ENCODE measurements around the gene OR2G2.

DNA sequence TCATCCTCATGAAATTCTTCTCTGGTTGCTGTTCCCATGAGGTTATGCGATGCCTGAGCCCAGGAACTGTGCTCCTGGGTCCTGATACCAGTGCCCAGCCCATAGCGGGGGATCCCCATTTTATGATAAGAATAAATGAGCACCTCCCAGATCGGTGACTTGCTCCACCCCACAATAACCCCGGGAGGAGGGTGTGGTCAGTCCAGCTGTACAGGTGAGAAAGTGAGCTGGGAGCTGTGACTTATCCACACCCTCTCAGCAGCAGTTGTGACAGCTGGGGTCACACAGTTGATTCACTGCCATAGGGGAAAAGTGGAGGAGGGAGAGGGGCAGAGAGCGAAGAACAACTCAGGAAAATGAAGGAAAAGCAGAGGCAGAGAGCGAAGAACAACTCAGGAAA is 50.6 kb downstream of the OR2G2 start:
- no peak for TF ChIP-seq CTCF (IDR thresholded peaks at IDR 0.05)
- no peak for TF ChIP-seq ZFX (IDR thresholded peaks at IDR 0.05; ENCODE audit: borderline replicate concordance)
